ENCODE measurements around the gene HCLS1. TPM values are rescaled to one million over a fixed set of nuclear protein-coding genes. Genes with fewer than 3 reads are reported as not detected.

HCLS1 gene
- total and polyA plus RNA-seq, 9 of the 15 experiments (the other 6 are each of a cell fraction or from before 2014, with no cell fraction given): 4.8 to 34.1 (median 22.0) TPM

GRCh38 chr3:121698901-121699300, 38.2 kb upstream of the HCLS1 start (continued):
- TF ChIP-seq ID3 (CRISPR knock-in tag; IDR thresholded peaks at IDR 0.05) (no peak), ID3 (tag; IDR thresholded peaks at IDR 0.05) (no peak), RBBP5 (IDR thresholded peaks at IDR 0.05; ENCODE audit: borderline replicate concordance, insufficient read depth, low read length, poor library complexity, severe bottlenecking) (no peak), ZNF512 (tag; IDR thresholded peaks at IDR 0.05) (no peak), POLR2B (IDR thresholded peaks at IDR 0.05; ENCODE audit: low read depth, partially characterized antibody) (no peak)

- Histone ChIP-seq H3K36me3 (ENCODE audit: control insufficient read depth, insufficient read depth, low read length) (peaks cover 19% of the 10 kb centered on the region; the same call in 2 of the 3 replicates), H3K9me3 (replicated peaks; ENCODE audit: control insufficient read depth, insufficient read depth, low read depth, low read length) (no peaks in the 10 kb centered on the region), H2AFZ (ENCODE audit: low read depth, low read length) (no peak overlapping the region), H3K4me2 (ENCODE audit: insufficient read depth, low read length) (no peak overlapping the region), H3K27ac (ENCODE audit: extremely low read depth, low read depth, low read length) (no peak overlapping the region), H3K27me3 (ENCODE audit: control insufficient read depth in 2 of 2, insufficient read depth in 2 of 2, low read length in 2 of 2) (no peaks in the 10 kb centered on the region), H3K4me1 (replicated peaks in 1 of 2; ENCODE audit: control insufficient read depth in 2 of 2, insufficient read depth in 2 of 2, low read length in 2 of 2) (no peaks in the 10 kb centered on the region), H4K20me1 (replicated peaks; ENCODE audit: control insufficient read depth, insufficient read depth, low read length) (no peaks in the 10 kb centered on the region), H3K9me1 (ENCODE audit: control insufficient read depth, insufficient read depth, low read length) (no peaks in the 10 kb centered on the region), H3K9ac (ENCODE audit: insufficient read depth in 1 of 2, low read depth in 2 of 2, low read length in 2 of 2) (no peak overlapping the region), H3K4me3 (no peak overlapping the region), H3K79me2 (ENCODE audit: control insufficient read depth, insufficient read depth, low read length) (no peaks in the 10 kb centered on the region)
- intact Hi-C loops (cut with micrococcal nuclease) (no loop called here), in situ Hi-C loops (cut with MboI) (no loop called here)
- FAIRE-seq (no peak), DNase-seq (ENCODE audit: extremely low read depth in 1 of 4, low spot score in 3 of 4) (no peak), ATAC-seq (no peak)
- CTCF ChIA-PET (ENCODE audit: low intra/inter-chr PET ratio): no interaction called here
- BruUV-seq (replicated peaks): no TSS peak
- POLR2A ChIA-PET: interaction anchor here (0.6 kb wide), 1 partner anchor 136 kb away, joined by 3 read pairs; the partner anchor contains the start of genes EAF2 and IQCB1
- TF ChIP-seq ZEB2 (IDR thresholded peaks at IDR 0.05) (no peak), RBM14 (IDR thresholded peaks at IDR 0.05; ENCODE audit: borderline replicate concordance, insufficient read depth, low read depth, low read length) (no peak), HMG20A (CRISPR knock-in tag; conservative IDR thresholded peaks at IDR 0.05) (no peak), GATAD2B (IDR thresholded peaks at IDR 0.05; ENCODE audit: borderline replicate concordance) (no peak), ZNF24 (IDR thresholded peaks at IDR 0.05) (no peak), SIX5 (IDR thresholded peaks at IDR 0.05; ENCODE audit: borderline replicate concordance in 1 of 2, insufficient read depth in 1 of 2, low read depth in 1 of 2, low read length in 2 of 2) (no peak)
- WGBS (ENCODE audit: insufficient coverage, low coverage, missing lambda C conversion rate): 83% methylated on average over 1 of the region's 1 CpG
Measured at GRCh38 chr3:121698476-121698875, 37.8 kb upstream of the HCLS1 start.
